ENCODE results near the gene EMILIN2.

The EMILIN2 gene

GRCh38 chr18:2954869-2955645, 108.3 kb downstream of the EMILIN2 start:
- Histone ChIP-seq H3K4me1 (ENCODE audit: insufficient read depth, low read length) (no peaks in the 10 kb centered on the region), H3K36me3 (ENCODE audit: insufficient read depth, low read length) (peaks cover 70% of the 10 kb centered on the region), H3K4me3 (ENCODE audit: low read length) (no peak overlapping the region), H3K27me3 (ENCODE audit: insufficient read depth, low read length) (no peaks in the 10 kb centered on the region), H2AFZ (ENCODE audit: low read depth, low read length) (no peak overlapping the region), H3K9me3 (ENCODE audit: low read length) (no peaks in the 10 kb centered on the region)

DNA sequence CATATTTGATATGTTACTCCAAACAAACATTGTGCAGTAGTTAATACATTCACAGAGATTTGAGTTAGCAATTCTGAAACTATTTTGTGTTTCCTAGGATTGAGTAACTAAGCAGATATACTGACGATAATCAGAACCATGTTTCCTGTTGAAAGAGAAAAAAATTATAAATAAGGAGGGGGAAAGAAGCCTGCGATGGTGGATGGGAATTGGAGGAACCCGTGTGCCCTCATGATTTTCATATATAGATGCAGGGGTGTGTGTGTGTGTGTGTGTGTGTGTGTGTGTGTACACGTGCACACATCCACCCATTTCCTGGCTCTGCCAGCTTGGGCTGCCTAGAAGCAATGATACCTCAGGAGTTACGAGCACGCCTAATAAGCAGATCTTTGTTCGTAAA, 109.2 kb downstream of the EMILIN2 start:
- H3K4me1 ChIP-seq (ENCODE audit: insufficient read depth, low read length), result no peaks in the 10 kb centered on the region
- H3K36me3 ChIP-seq (ENCODE audit: insufficient read depth, low read length), result peaks cover 61% of the 10 kb centered on the region
- H2AFZ ChIP-seq (ENCODE audit: low read depth, low read length), result no peak overlapping the region
- H3K4me3 ChIP-seq (ENCODE audit: low read length), result no peak overlapping the region
- no peaks in the 10 kb centered on the region for H3K9me3 ChIP-seq (ENCODE audit: low read length)
- no peaks in the 10 kb centered on the region for H3K27me3 ChIP-seq (ENCODE audit: insufficient read depth, low read length)

DNA sequence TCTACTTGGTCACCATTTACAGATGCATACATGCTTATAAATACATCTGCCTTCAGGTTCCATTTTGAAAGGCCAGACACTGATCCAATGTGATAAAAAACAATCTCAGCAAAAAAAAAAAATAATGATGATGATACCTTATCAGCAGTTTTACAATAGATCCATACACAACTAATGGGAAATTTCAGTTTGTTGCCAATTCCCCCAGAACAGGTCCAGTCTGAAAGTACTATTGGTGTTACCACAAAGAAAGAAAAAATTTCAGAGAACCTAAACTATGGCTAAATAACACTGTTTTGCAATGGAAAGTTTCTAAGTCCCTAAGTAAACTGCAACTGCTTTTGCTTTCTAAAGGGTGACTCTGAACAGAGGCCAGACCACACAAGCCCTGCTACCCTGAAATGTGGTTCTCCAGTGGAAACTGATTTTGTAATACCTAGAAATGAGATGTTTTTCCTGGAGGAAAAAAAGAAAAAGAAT, 112.1 kb downstream of the EMILIN2 start:
- Histone ChIP-seq H3K36me3 (ENCODE audit: insufficient read depth, low read length) (peaks cover 37% of the 10 kb centered on the region), H3K4me3 (ENCODE audit: low read length) (no peak overlapping the region), H2AFZ (ENCODE audit: low read depth, low read length) (no peak overlapping the region), H3K4me1 (ENCODE audit: insufficient read depth, low read length) (peaks cover 9% of the 10 kb centered on the region), H3K27me3 (ENCODE audit: insufficient read depth, low read length) (no peaks in the 10 kb centered on the region), H3K9me3 (ENCODE audit: low read length) (no peaks in the 10 kb centered on the region)

GRCh38 chr18:2959341-2959740, 112.5 kb downstream of the EMILIN2 start:
- H3K4me3 ChIP-seq (ENCODE audit: low read length), result no peak overlapping the region
- peaks cover 32% of the 10 kb centered on the region for H3K36me3 ChIP-seq (ENCODE audit: insufficient read depth, low read length)
- peaks cover 9% of the 10 kb centered on the region for H3K4me1 ChIP-seq (ENCODE audit: insufficient read depth, low read length)
- no peaks in the 10 kb centered on the region for H3K27me3 ChIP-seq (ENCODE audit: insufficient read depth, low read length)
- H2AFZ ChIP-seq (ENCODE audit: low read depth, low read length), result no peak overlapping the region
- no peaks in the 10 kb centered on the region for H3K9me3 ChIP-seq (ENCODE audit: low read length)

GRCh38 chr18:2960983-2961696, 114.3 kb downstream of the EMILIN2 start:
- Histone ChIP-seq H3K4me1 (ENCODE audit: insufficient read depth, low read length) (peaks cover 9% of the 10 kb centered on the region), H3K36me3 (ENCODE audit: insufficient read depth, low read length) (peaks cover 21% of the 10 kb centered on the region), H3K27me3 (ENCODE audit: insufficient read depth, low read length) (no peaks in the 10 kb centered on the region), H3K9me3 (ENCODE audit: low read length) (no peaks in the 10 kb centered on the region), H3K4me3 (ENCODE audit: low read length) (no peak overlapping the region), H2AFZ (ENCODE audit: low read depth, low read length) (no peak overlapping the region)

DNA sequence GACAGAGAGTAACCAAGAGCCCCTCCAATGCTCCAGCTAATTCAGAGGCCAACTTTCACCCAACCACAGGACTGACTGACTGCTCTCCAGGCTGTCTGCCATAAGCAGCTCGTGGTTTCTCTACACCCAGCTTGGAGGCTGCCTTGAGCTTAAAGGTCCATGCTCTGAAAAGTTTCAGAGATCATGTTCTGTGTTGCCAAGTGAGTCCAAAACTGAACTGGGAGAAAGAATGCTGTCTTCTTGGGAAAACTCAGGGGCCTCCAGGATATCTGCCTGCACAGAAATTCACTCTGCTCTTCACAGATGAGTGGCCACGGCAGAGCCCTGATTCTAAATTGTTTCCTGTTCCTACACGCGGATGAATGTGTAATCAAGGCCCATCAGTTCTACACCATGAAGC, 115.0 kb downstream of the EMILIN2 start:
- Histone ChIP-seq H2AFZ (ENCODE audit: low read depth, low read length) (no peak overlapping the region), H3K27me3 (ENCODE audit: insufficient read depth, low read length) (no peaks in the 10 kb centered on the region), H3K4me3 (ENCODE audit: low read length) (no peak overlapping the region), H3K9me3 (ENCODE audit: low read length) (peaks cover 2% of the 10 kb centered on the region), H3K4me1 (ENCODE audit: insufficient read depth, low read length) (peaks cover 9% of the 10 kb centered on the region), H3K36me3 (ENCODE audit: insufficient read depth, low read length) (peaks cover 14% of the 10 kb centered on the region)

DNA sequence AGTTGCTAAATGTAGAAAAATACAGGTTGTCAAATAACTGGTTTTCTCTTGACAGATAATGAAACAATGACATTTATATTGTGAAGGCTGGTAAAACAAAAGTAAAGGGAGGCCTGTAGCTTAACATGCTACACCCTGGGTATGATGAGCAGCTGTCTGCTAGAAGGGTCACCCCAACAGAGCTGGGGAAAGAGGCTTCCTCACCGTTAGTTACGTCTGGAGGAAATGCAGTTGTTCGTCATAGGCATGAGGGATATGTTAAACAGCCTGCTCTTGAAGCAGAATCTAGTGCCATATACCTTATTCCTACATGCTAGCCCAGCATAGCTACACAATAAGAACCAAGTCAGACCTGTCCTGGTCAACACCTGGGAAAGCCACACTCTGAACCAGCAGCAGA, 116.2 kb downstream of the EMILIN2 start:
- H3K4me3 ChIP-seq (ENCODE audit: low read length), result no peak overlapping the region
- H2AFZ ChIP-seq (ENCODE audit: low read depth, low read length), result no peak overlapping the region
- H3K4me1 ChIP-seq (ENCODE audit: insufficient read depth, low read length), result peaks cover 9% of the 10 kb centered on the region
- H3K9me3 ChIP-seq (ENCODE audit: low read length), result peaks cover 2% of the 10 kb centered on the region
- H3K27me3 ChIP-seq (ENCODE audit: insufficient read depth, low read length), result no peaks in the 10 kb centered on the region
- peaks cover 7% of the 10 kb centered on the region for H3K36me3 ChIP-seq (ENCODE audit: insufficient read depth, low read length)

DNA sequence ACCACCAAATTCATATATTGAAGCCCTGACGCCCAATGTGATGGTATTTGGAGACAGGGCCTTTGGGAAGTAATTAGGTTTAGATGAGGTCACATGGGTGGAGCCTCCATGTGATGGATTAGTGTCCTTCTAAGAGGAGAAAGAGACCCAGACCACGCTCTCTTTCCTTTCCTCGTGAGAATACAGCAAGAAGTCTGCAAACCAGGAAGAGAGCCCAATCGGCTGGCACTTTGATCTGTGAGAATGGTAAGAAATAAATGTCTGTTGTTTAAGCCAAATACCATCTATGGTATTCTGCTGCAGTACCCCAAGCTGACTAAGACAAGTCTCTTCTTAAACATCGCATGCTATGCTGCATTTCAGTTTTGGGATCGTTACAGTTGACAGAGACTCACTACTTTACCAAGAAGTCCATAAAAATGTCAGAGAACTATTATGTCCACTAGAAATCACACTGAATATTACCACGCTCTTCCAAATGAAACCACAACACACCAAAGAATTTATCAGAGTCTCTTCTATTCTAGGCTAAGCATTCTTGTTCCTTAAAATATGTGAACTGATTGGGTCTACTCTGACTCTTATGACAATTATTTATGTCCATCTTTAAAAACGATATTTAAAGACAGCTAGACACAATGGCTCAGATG, 117.7 kb downstream of the EMILIN2 start:
- Histone ChIP-seq H3K36me3 (ENCODE audit: insufficient read depth, low read length) (no peaks in the 10 kb centered on the region), H3K4me1 (ENCODE audit: insufficient read depth, low read length) (peaks cover 9% of the 10 kb centered on the region)

More for the DNA sequence above, 117.7 kb downstream of the EMILIN2 start:
- Histone ChIP-seq H3K27me3 (ENCODE audit: insufficient read depth, low read length) (no peaks in the 10 kb centered on the region), H3K9me3 (ENCODE audit: low read length) (peaks cover 2% of the 10 kb centered on the region), H2AFZ (ENCODE audit: low read depth, low read length) (no peak overlapping the region), H3K4me3 (ENCODE audit: low read length) (no peak overlapping the region)
